ENCODE data around the gene TRIM17.

The TRIM17 gene

GRCh38 chr1:228366062-228366865 is 50.4 kb downstream of the TRIM17 start:
- no peak for DNase-seq
- in situ Hi-C loops (cut with HindIII; ENCODE audit: low pct_ligation_motif_present, low pct_unique_long_range_greater_than_20kb, low sequenced_read_pairs), result no loop called here

- in situ Hi-C loops (cut with HindIII; ENCODE audit: low pct_ligation_motif_present, low pct_unique_long_range_greater_than_20kb, low sequenced_read_pairs), result no loop called here
- no peak for DNase-seq
Measured at GRCh38 chr1:228365271-228366061, 51.2 kb downstream of the TRIM17 start.

GRCh38 chr1:228364706-228365213 is 51.9 kb downstream of the TRIM17 start:
- no peak for DNase-seq
- in situ Hi-C loops (cut with HindIII; ENCODE audit: low pct_ligation_motif_present, low pct_unique_long_range_greater_than_20kb, low sequenced_read_pairs), result no loop called here

GRCh38 chr1:228364068-228364705 is 52.5 kb downstream of the TRIM17 start:
- no peak for DNase-seq
- in situ Hi-C loops (cut with HindIII; ENCODE audit: low pct_ligation_motif_present, low pct_unique_long_range_greater_than_20kb, low sequenced_read_pairs), result no loop called here

- DNase-seq, result no peak
- in situ Hi-C loops (cut with HindIII; ENCODE audit: low pct_ligation_motif_present, low pct_unique_long_range_greater_than_20kb, low sequenced_read_pairs), result no loop called here
Measured at GRCh38 chr1:228363686-228364067, 53.0 kb downstream of the TRIM17 start.

- in situ Hi-C loops (cut with HindIII; ENCODE audit: low pct_ligation_motif_present, low pct_unique_long_range_greater_than_20kb, low sequenced_read_pairs), result no loop called here
Measured at GRCh38 chr1:228362884-228363450, 53.7 kb downstream of the TRIM17 start.

GRCh38 chr1:228362141-228362883 is 54.3 kb downstream of the TRIM17 start:
- DNase-seq, result no peak
- in situ Hi-C loops (cut with HindIII; ENCODE audit: low pct_ligation_motif_present, low pct_unique_long_range_greater_than_20kb, low sequenced_read_pairs), result no loop called here

More at GRCh38 chr1:228362884-228363450, 53.7 kb downstream of the TRIM17 start:
- no peak for DNase-seq

GRCh38 chr1:228361314-228362140 is 55.1 kb downstream of the TRIM17 start:
- in situ Hi-C loops (cut with HindIII; ENCODE audit: low pct_ligation_motif_present, low pct_unique_long_range_greater_than_20kb, low sequenced_read_pairs), result no loop called here

GRCh38 chr1:228360533-228361313 is 55.9 kb downstream of the TRIM17 start:
- DNase-seq, result no peak
- in situ Hi-C loops (cut with HindIII; ENCODE audit: low pct_ligation_motif_present, low pct_unique_long_range_greater_than_20kb, low sequenced_read_pairs), result no loop called here

More at GRCh38 chr1:228361314-228362140, 55.1 kb downstream of the TRIM17 start:
- DNase-seq, result no peak

- no peak for DNase-seq
- in situ Hi-C loops (cut with HindIII; ENCODE audit: low pct_ligation_motif_present, low pct_unique_long_range_greater_than_20kb, low sequenced_read_pairs), result no loop called here
Measured at GRCh38 chr1:228359613-228360532, 56.8 kb downstream of the TRIM17 start.

GRCh38 chr1:228358764-228359612 is 57.7 kb downstream of the TRIM17 start:
- no peak for DNase-seq
- in situ Hi-C loops (cut with HindIII; ENCODE audit: low pct_ligation_motif_present, low pct_unique_long_range_greater_than_20kb, low sequenced_read_pairs), result no loop called here

- in situ Hi-C loops (cut with HindIII; ENCODE audit: low pct_ligation_motif_present, low pct_unique_long_range_greater_than_20kb, low sequenced_read_pairs), result no loop called here
- DNase-seq, result no peak
Measured at GRCh38 chr1:228358039-228358763, 58.5 kb downstream of the TRIM17 start.

All from ACHN (cell line).